SIG-M5 treated with dmso at 0.1 percent for 504 hours (cell line): ENCODE results near the gene MPP3.

ENCODE experiments used
- DNase-seq: peaks from one replicate; lab custom pipeline; 2025; ENCODE audit not compliant: unreplicated experiment; lab: John Stamatoyannopoulos, UW

The MPP3 gene

DNA sequence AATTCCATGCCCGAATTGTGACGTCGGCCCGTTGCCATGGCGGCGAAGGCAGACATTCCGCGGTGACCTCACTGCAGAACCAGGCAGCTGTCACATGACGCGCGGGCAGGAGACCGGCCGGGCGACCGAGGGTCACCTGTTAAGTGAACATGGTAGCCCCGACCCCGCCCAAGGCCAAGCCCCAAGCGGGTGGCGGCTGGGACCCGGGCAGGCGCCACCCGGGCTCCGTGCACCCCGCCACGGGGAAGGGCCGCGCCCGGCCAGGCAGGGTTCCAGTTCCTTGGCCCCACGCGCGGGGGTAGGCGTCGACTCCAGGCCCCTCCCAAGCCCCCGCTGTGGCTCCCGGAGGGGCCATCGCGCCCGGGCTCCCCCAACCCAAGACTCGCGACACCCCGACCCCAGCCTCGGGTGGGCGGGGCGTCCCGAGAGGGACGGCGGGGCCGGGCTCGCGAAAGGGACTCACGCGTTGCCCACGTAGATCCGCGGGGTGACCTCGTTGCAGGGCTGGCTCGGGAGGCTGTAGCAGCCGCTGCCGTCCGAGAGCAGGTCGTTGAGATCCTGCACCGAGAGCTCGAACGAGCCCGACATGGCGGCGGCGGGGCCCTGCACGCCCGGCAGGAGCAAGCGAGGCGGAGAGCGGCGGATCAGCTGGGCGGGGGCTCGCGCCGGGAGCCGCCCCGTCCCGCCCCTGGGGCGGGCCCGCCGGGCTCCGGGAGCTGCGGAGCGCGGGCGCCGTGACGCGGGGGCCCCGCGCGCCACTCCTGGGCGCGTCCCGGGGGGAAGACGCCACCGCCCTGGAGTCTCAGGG is 54.4 kb downstream of the MPP3 start, which contains the start of gene DUSP3:
TSS of gene DUSP3 (minus strand) at position 641 of the 808 bp plus-strand sequence. CDS start at position 588, 53 bp downstream.
- peak; percentile 72 for DNase-seq

GRCh38 chr17:43774304-43775250 is 58.4 kb downstream of the MPP3 start:
- no peak for DNase-seq

- peak; percentile 99 for DNase-seq
Observed at GRCh38 chr17:43772877-43773648, 59.9 kb downstream of the MPP3 start.

GRCh38 chr17:43771463-43771862 is 61.5 kb downstream of the MPP3 start:
- no peak for DNase-seq

DNA sequence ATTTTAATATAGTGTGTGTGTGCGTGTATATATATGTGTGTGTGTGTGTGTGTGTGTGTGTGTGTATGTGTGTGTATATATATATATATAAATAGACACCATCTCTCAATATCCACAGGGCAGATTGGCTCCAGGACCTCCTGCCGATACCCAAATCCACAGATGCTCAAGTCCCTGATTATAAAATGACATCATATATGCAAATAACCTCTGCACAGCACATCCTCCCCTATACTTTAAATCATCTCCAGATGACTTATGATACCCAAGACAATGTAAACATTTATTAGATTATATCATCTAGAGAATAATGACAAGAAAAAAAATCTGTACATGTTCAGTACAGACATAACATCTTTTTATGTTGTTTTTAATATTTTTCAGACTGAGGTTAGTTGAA is 62.0 kb downstream of the MPP3 start:
- no peak for DNase-seq

DNA sequence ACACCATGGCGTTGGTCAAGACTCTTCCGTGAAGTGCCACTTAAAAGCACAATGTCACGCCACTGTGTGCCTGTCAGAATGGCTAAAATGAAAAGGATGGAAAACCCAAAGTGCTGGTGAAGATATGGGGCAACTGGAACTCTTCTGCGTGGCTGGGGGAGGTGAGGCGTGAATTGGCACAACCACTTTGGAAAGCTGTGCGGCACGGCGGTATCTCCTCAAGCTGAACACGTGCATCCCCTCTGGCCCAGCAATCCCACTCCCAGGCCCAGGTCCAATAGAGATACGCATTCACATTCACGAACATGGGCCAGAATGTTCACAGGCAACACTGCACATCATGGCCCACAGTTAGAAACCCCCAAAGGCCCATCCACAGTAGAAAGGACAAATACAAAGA is 63.1 kb downstream of the MPP3 start:
- DNase-seq, result no peak

- no peak for DNase-seq
Observed at GRCh38 chr17:43769426-43769825, 63.5 kb downstream of the MPP3 start.

GRCh38 chr17:43768943-43769342 is 64.0 kb downstream of the MPP3 start:
- DNase-seq, result no peak

DNA sequence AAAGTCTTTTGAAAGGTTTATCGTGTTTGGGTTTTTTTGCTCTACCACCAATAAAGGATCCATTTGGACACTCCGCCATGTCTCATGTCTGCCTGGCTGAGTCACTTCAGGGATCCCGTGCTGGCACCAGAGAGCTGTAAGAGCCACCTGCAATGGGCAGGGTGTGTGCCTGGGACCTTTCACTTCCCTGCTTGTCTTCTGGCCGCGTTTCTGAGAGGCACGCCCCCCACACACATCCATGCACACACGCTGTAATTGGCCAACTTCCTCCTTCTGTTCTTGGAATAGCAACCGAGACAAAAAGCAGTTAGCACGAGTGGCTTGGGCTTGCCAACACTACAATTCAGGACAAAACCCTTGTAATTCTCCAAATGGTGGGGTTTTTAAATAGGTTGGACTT is 64.6 kb downstream of the MPP3 start:
- DNase-seq, result peak; percentile 99

GRCh38 chr17:43767713-43768059 is 65.3 kb downstream of the MPP3 start:
- no peak for DNase-seq

DNA sequence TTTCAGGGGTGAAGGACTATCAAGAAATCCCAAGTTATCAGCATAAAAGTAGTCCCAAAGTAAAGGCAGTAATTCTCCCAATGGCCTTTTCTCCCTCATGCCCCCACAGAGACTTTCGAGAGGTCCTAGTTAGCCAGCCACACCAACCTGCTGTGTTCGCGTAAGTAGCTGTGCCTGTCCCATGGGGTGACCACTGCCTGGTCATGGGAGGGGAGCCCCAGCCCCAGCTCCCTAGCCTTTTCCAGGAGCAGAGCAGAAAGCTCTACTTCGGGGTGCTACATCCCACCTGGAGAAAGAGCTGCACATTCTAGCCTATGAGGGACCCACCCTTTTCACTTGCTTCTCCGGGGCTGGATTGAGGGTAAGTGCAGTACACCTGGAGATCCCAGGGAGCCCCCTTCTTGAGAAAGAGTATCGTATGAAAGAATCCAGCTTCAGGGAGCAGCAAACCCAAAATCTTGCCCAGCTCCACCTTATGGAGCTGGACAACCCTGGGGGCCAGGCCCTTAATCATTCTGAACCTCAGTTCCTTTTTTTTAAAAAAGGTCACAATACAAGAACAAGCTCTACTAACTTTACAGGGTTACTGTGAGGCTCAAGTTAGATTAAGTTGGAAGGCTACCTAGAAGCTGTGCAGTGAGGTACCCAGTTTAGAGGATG is 65.8 kb downstream of the MPP3 start:
- no peak for DNase-seq

DNA sequence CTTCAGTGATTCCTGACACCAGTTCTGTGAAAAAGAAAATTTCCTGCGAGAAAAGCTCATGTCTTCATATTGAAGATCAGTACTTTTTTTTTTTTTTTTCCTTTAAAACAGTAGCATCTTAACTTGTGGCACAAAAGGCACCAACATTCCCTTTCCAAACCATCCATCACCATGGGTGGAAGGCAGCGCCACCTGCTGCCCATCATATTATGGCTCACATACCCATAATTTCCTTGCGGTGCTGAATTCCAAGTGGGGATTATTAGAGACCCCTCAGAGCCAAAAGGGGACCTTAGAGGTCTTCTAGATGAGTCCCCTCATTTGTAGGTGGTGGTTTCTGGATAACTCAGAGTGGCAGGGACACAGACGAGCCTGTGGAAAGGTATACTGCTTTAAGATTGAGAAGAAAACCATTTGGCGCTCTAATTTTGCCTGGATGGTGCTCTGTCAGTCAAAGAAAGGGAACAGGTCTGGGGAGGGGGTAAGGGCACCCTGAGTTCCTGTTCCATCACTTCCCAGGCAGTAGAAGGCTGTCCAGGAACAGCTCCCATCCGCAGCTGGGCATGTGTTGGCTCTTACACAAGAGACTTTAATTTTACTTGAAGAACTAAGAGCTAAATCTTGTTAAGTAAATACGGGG is 66.4 kb downstream of the MPP3 start:
- DNase-seq, result peak; percentile 44

DNA sequence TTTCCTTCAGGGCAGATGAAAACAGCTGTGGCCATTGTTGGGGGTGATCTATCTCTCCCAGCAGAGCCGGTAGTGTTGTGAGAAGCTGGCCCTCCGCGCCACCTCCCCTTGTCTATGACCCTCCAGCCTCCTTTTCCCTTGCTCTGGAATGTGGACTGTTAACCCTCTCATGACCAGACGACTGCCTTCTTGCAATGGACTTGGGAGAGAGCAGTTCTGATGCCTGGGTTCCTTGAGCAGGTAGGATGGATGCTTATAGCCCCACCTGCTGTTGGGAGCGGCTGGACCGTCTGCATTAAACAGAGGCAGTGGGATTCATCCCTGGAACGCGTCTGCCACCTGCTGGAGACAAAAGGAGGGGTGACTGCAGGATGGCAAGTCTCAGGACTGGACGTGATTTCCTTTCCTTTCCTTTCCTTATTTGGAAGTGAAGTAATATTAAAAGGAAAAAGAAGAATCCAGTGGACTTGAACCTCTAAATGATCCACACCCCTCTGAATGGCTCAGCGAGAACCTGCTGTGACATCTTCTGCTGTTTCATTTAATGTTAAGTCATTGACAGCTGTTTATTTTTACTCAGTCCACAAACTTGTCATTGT is 72.6 kb downstream of the MPP3 start:
- peak; percentile 84 for DNase-seq

DNA sequence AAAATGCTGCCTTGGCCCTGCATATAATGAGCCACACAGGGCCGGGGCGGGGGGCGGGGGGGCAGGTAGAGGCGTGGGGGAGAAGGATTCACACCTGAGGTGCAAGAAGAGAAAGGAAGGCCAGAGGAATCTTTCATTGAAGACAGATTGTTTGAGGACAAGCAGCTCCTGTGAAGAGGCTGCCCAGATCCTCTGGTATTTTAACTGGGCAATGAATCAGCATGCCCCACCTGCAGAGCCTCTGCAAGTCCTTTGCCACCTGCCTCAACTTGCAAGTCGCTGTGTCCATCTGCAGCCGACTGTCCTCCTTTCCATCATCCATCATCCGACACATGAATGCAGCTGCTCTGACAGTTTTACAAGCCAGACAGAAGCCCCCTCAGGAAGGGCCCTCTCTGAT is 73.1 kb downstream of the MPP3 start:
- no peak for DNase-seq

GRCh38 chr17:43758497-43759174 is 74.3 kb downstream of the MPP3 start, which contains the start of gene SOST:
Gene SOST (minus strand): TSS chr17:43758791. CDS start chr17:43758741, 50 bp downstream.
- DNase-seq, result no peak

- DNase-seq, result no peak
Observed at GRCh38 chr17:43758086-43758485, 74.9 kb downstream of the MPP3 start.

- DNase-seq, result no peak
Observed at GRCh38 chr17:43757171-43757660, 75.7 kb downstream of the MPP3 start.

DNA sequence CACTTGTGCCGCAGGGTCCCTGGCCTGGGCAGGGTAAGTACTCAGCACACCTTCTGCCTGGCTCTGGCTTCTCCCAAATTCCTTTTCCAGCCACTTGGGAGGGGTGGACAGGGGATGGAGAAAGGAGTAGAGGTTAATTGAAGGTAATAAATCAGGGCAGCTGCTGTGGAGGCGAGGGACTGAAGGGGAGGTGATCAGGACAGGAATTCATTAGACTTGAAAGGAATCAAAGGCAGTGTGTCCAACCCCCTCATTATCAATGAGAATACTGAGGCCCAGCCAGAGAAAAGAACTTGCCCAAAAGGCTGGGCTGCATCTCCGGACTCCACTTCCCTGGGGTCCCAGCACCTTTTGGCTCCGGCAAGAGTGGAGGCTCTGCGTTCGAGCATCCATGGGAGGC is 76.7 kb downstream of the MPP3 start:
- DNase-seq, result no peak

DNA sequence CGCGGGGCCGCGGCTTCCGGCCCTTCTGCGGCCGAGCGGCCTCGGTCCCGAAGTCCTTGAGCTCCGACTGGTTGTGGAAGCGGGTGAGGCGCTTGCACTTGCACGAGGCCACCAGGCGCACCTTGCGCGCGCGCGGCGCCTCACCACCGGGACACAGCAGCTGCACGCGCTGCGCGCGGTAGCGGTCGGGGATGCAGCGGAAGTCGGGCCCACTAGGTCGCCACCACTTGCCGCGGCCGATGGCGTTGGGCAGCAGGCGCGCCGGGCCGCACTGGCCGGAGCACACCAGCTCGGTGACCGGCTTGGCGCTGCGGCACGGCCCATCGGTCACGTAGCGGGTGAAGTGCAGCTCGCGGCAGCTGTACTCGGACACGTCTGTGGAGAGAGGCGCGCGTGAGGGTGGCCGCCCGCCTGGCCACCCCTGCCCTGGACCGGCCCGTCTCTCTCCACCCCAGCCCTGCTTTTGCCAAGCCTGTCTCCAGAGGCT is 77.5 kb downstream of the MPP3 start:
- no peak for DNase-seq
